Hematopoietic multipotent progenitor cell treated with erythropoietin and hydrocortisone succinate and interleukin-3 and kit ligand, for 8 days (in vitro differentiated cells): Measurements from ENCODE around the gene PCDHGA2.
"Not testable (repeated sequence)": the region's sequence is repeated elsewhere in the genome, so short reads cannot be mapped to it uniquely, and the experiment has no call there.

Experiments used
- DNase-seq: peaks from one replicate; pipeline ENCODE4 v3.0.0-alpha.2; 2015

The PCDHGA2 gene

GRCh38 chr5:141338538-141339306 lies at the start of gene PCDHGA2:
PCDHGA2 (plus strand) TSS chr5:141338760.
- peak; percentile 19 for DNase-seq

GRCh38 chr5:141298376-141298775 lies 40.2 kb upstream of the PCDHGA2 start:
- DNase-seq, result peak; percentile 9

- no peak for DNase-seq
Observed at GRCh38 chr5:141303756-141304155, 34.8 kb upstream of the PCDHGA2 start, which contains the start of gene SLC25A2. SLC25A2 (minus strand) TSS chr5:141304049; CDS start chr5:141303865, 184 bp downstream.

GRCh38 chr5:141306630-141307029 lies 31.9 kb upstream of the PCDHGA2 start:
- DNase-seq, result no peak

GRCh38 chr5:141313711-141314110 lies 24.8 kb upstream of the PCDHGA2 start:
- DNase-seq, result no peak

GRCh38 chr5:141316963-141317362 lies 21.6 kb upstream of the PCDHGA2 start:
- DNase-seq, result not testable (repeated sequence)

- DNase-seq, result no peak
Observed at GRCh38 chr5:141319202-141319601, 19.4 kb upstream of the PCDHGA2 start.

- DNase-seq, result no peak
Observed at GRCh38 chr5:141319699-141320098, 18.9 kb upstream of the PCDHGA2 start.

- peak; percentile 96 for DNase-seq
Observed at GRCh38 chr5:141320225-141321169, 18.1 kb upstream of the PCDHGA2 start, which contains the start of gene TAF7. TAF7 (minus strand) TSS chr5:141320784; CDS start chr5:141320044, 740 bp downstream.

- DNase-seq, result no peak
Observed at GRCh38 chr5:141322261-141322660, 16.3 kb upstream of the PCDHGA2 start.

- DNase-seq, result peak; percentile 21
Observed at GRCh38 chr5:141326088-141326854, 12.3 kb upstream of the PCDHGA2 start.

- no peak for DNase-seq
Observed at GRCh38 chr5:141328231-141328630, 10.3 kb upstream of the PCDHGA2 start.

GRCh38 chr5:141330299-141331080 lies 8.1 kb upstream of the PCDHGA2 start, which contains the start of gene PCDHGA1:
PCDHGA1 (plus strand) TSS chr5:141330514.
- no peak for DNase-seq

- not testable (repeated sequence) for DNase-seq
Observed at GRCh38 chr5:141332571-141332970, 6.0 kb upstream of the PCDHGA2 start.

- not testable (repeated sequence) for DNase-seq
Observed at GRCh38 chr5:141340781-141341354, 2.3 kb downstream of the PCDHGA2 start.

- DNase-seq, result no peak
Observed at GRCh38 chr5:141342773-141343172, 4.2 kb downstream of the PCDHGA2 start.

- peak; percentile 31 for DNase-seq
Observed at GRCh38 chr5:141343242-141343952, 4.8 kb downstream of the PCDHGA2 start, which contains the start of gene PCDHGA3. PCDHGA3 (plus strand) TSS chr5:141343829; CDS start chr5:141344034, 205 bp downstream.

GRCh38 chr5:141343953-141344463 lies 5.4 kb downstream of the PCDHGA2 start:
- no peak for DNase-seq

GRCh38 chr5:141345327-141345726 lies 6.8 kb downstream of the PCDHGA2 start:
- no peak for DNase-seq

- DNase-seq, result not testable (repeated sequence)
Observed at GRCh38 chr5:141346017-141346416, 7.5 kb downstream of the PCDHGA2 start.
